Stimulated activated CD4-positive, alpha-beta T cell treated with anti-CD3 and anti-CD28 coated beads, Interleukin-2, amount 100 ng/mL, for 4 hours (primary cell): ENCODE results near the gene TGFB2.

Experiments used
- DNase-seq: peaks from one replicate; pipeline ENCODE4 v3.0.0-alpha.2; 2020; ENCODE audit warnings: low read depth

TGFB2 gene

GRCh38 chr1:218425647-218426342, 80.7 kb downstream of the TGFB2 start:
- no peak for DNase-seq

DNA sequence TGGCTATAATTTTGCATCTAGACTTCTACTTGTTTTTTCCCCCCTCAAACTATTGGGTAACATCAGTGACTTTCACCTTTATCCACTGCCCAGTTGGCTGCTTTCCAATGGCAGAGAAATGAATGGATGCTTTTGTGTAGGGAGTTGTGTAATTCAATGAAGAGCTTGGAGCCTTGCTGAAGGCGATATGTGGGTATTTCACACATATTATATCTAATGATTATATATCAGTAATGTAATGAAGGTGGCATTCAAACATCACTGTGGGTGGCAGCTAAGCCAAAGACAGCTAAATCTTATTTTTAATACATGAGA, 81.2 kb downstream of the TGFB2 start:
- DNase-seq = no peak

GRCh38 chr1:218429301-218429700, 84.2 kb downstream of the TGFB2 start:
- DNase-seq = no peak

DNA sequence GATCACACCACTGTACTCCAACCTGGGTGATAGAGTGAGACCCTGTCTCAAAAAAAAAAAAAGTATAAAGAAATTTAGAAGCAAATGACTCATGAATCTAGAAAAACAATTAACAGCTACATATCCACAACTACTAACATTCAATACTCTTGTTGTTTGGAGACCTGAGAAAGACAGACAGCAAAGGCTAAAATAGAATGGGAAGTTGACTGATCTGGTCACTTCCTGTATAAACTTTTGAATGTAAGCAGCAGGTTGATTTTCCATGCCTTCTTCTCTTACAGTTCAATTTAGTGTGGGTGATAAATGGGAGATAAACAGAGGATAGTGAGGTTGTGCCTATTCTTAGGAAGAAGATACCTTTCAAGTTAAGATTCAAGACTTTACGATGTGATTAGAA, 85.2 kb downstream of the TGFB2 start:
- no peak for DNase-seq

DNA sequence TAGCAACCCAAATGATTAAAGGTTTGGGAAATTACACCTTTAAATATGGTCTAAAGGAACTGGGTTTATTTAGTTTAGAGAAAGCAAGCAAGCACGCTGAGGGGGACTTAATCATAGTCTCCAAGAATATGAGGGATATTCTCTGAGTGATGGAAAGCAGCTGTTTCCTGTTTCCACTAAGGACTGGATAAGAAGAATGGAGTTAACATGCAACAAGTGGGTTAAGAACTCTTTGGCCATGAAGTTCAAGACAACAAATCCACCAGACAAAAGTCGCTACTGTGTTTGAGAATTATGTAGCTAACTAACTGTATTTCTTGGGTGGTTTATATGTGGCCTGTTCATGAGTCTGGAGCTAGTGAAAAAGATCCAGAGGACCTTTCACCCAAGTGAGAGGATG, 85.7 kb downstream of the TGFB2 start:
- no peak for DNase-seq

DNA sequence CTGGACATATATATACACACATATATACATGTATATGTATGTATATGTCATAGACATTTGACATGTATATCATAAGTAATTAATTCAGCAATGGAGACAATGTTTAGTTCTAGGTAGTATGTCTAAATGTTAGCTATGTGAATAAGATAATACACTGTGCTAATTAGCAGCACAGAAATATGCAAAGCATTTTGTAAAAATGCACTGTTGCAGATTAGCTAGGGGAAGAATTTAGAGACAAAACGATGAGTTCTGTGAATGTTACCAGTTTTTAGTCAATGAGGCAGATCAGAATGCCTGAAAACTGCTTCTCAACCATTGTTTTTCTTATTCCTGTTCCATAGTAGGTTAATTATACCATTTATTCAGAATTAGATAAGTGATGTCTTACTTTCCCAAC, 86.3 kb downstream of the TGFB2 start:
- DNase-seq = no peak

DNA sequence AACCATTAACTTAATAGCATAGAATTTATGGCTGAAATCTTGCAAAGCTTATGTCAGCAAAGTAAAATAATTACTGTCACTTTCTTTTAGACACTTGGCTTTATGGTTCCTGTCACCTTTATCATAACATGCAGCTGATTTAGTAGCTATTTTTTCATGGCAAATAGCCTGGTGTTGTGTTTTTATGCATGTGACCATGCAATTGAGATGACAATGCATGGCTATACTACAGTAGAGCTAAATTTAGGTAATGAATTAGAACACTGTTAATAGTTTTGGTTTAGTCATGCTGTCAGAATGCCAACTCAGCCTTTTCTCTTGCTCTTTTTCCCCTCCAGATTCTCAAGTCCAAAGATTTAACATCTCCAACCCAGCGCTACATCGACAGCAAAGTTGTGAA, 88.6 kb downstream of the TGFB2 start:
- DNase-seq = no peak

GRCh38 chr1:218435528-218435927, 90.4 kb downstream of the TGFB2 start:
- no peak for DNase-seq

GRCh38 chr1:218436346-218436745, 91.2 kb downstream of the TGFB2 start:
- DNase-seq = no peak

- DNase-seq = no peak
These were observed 91.9 kb downstream of the TGFB2 start for GRCh38 chr1:218436997-218437396.

DNA sequence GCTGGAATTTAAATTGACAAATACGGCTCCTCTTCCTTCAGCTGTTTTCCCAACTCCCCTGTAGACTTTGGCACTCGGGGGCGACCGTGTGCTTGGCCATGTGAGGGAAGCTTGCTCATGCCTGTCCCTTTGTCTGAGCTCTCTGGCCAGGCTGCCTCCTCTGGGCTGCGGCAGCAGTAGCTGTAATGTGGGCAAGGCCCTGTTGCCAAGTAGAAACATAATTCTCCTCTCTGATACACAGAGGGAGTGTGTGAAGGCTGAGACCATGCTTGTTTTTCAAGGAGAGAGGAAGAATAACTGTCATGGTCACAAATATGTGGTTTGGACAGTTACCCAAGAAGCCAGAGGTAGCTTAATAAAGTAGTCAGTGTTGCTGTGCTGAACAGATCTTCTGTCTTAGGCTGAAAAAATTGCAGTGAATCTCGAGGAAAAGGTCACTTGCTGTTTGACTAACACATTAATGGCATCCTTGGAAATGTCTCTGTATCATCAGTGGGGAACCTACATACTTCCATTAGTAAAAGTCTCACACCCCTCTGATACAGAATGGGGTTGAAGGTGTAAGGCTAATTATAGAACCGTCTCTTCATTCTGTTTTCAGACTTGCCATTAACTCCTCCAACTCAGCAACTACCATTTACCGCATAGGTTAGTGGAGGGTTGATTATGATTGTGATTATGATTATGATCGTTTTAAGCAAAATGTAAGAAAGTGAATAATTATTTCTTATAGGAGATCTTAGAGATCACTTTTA, 94.6 kb downstream of the TGFB2 start:
- DNase-seq = no peak

- DNase-seq = no peak
These were observed 98.1 kb downstream of the TGFB2 start for GRCh38 chr1:218443255-218443654.

DNA sequence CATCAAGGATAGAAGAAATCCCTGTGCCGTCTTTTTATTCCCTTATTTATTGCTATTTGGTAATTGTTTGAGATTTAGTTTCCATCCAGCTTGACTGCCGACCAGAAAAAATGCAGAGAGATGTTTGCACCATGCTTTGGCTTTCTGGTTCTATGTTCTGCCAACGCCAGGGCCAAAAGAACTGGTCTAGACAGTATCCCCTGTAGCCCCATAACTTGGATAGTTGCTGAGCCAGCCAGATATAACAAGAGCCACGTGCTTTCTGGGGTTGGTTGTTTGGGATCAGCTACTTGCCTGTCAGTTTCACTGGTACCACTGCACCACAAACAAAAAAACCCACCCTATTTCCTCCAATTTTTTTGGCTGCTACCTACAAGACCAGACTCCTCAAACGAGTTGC, 99.0 kb downstream of the TGFB2 start:
- no peak for DNase-seq

GRCh38 chr1:218444588-218444987, 99.5 kb downstream of the TGFB2 start:
- DNase-seq = no peak

DNA sequence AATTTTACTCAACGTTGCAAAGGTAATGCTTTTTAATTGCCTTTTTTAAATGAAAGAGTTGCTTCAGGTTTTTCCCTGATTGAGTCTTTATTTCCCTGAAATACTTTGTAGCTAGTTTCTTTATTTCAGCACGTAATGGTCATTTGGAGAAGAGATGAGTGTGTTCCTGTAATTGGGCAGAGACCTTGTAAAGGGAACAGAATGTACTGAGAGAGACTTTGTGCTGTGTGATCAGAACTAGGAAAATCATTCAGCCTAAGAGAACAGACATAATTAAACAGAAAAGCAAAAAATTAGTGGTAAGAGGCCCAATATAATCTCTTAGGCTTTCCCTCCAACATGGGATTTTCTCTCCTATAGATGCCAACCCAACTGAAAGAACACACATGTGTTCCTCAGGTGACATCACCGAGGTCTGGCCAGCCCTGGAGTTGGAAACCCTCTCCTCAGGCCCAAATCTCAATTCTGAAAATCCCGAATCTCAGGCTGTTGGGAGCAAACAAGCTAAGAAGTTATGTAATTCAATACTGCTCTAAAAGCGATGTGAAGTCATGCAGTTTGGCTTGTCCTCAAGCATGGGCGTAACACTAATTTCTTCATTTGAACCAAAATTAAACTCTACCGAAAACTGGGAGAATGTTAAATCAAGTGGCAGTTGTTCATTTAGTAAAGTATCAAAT, 102.0 kb downstream of the TGFB2 start:
- no peak for DNase-seq

GRCh38 chr1:218451415-218451814, 106.3 kb downstream of the TGFB2 start:
- no peak for DNase-seq

DNA sequence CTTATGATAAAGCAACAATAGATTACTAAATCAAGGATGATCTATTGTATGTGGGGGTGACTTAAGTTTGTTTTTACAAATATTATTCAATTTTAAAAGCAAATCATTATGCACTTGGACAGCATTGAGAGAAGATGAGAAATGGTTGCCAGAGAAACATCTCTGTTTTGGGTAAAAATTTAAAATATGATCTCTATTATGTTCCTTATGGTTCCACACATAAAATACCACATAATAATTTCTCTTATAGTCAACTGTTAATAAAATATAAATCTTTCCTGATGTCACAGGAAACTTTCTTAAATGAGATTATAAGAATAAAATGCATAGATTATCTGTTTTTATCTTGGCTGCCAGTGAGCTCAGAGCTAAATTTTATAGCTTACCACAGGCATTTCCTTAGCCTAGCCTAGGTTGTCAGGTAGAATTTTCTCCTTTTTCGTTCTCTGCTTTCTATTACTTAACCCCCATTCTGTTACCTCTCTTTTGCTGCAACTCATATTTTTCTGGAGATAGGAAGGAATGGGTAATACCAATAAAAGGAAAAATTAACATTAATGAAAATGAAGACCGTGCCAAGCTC, 109.7 kb downstream of the TGFB2 start:
- no peak for DNase-seq

GRCh38 chr1:218456444-218456843, 111.3 kb downstream of the TGFB2 start:
- no peak for DNase-seq

DNA sequence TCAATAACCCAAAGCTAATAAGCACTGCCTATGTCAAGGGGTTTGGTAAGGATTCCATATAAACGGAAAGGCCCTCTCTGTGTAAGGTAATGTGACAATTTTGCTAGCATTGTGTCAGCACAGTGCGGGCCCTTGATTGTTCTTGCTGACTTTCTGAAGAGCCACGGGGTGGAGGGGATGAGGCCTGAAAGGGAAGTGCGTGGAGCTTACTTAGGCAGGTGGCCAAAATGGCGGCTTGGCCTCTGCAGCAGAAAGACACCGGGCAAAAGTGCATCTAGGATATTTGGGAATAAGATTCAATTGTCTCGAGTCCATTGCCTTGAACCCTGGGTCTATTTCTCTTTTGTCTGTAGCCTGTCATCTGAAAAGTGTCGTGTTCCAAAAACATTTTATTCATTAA, 114.3 kb downstream of the TGFB2 start:
- DNase-seq = no peak

DNA sequence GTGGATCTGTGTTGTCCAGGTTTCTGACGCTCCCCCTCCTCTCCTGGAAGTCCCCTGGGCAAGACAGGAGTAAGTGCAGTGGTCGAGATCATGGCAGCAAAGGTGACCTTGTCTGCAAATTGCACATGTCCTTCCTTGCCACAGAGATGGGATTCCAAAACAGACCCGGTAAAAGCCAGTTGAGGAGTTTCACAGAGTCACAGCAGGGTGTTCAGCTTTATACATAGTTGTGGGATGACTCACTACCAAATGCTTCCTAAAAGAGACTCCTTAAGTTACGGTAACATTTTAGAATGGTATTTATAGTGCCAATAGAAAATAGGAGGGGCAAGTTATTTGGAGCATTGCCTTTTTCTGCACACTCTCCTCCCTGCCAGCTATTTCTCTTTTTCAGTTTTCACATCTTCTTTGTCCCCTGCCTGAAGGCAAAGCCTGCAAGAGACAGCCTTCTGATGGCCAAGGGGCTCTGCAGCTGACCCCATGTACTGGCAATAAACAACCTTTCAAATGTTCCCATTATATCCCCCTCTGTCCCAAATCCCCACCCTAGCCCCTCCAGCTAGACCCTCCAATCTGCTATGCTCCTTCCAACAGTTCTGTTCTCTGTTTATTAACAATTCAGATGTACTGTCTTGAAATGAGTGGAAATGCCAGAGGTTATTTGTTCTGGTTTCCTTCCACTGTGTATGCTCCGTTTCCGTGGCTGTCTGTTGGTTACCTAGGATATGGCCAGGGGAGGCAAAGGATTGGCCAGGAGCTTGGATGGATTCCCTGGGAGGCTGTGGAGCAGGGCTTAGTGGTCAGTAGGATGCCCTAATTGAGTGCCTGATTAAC, 115.0 kb downstream of the TGFB2 start:
- DNase-seq = no peak

DNA sequence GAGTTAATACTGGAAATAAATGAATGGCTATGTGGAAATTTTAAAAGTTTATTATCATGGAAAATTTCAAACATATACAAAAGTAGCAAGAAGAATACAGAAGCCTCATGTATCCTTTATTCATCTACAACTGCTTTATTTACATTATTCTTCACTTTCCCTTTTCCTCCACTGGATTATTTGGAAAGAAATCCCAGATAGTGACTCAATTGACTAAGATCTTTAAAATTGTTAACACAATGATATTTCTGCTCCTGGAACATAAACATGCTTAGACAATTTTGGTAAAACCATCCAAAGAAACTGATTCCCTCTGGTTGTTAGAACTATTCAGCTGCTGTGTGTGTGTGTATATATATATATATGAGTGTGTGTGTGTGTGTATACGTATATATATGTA, 116.2 kb downstream of the TGFB2 start:
- no peak for DNase-seq

DNA sequence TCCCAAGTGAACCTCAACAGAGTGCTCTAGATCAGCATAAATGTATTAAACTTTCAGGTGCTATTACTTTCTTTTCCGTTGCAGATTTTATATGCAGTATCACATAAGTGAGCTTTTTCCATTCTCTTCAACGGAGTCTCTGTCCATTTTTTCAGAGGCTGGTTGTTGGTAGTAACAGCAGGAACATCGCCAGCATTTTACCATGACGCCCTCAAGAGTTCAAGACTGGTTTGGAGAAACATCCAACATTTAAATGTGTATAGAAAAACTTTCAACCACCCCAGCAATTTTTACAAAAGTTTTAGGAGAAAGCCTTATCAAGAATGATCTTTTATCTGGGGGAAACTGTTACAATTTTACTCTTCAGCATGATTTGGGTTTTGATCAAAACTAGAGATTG, 117.0 kb downstream of the TGFB2 start:
- no peak for DNase-seq
